ENCODE data around the gene TREML4. TPM values are rescaled to one million over a fixed set of nuclear protein-coding genes. Genes with fewer than 3 reads are reported as not detected.
A peak's percentile ranks its signal among the peaks of the same experiment; 100 is the strongest.

Gene TREML4
- total and polyA plus RNA-seq, 2 of the 4 experiments (the other 2 are of a cell fraction): not detected

DNA sequence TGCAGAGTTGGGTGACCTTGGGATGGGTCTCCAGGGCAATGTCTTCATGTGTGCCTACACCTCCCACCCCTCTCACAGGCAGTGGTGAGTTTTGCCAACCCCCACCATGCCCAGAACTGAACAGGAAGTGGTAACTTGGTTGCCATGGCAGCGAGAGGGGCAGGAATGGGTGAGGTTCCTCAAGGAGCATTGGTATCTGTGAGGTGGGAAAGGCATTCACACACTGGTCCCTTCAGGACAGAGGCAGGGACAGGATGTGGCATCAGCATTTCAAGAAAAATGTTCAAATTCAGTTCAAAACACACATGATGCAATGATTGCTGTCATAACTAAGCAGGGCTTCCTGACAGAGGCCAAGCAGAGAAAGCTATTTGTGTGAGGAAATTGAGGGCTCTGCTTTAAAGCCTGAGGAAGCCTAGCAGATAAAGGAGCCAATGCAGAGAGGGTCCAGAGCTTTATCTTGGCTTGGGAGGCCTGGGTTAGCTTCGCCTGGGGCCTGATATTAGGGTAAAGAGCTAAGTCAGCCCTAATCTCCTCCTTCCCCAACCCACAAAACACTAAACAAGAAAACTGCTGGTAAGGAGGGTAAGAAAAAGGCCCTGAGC, 27.8 kb upstream of the TREML4 start:
- Histone ChIP-seq H2BK15ac (ENCODE audit: low read depth, low read length) (no peak overlapping the region), H2BK120ac (ENCODE audit: low read depth, low read length) (no peak overlapping the region), H2AFZ (replicated peaks; ENCODE audit: low read length, poor library complexity) (no peak overlapping the region), H4K5ac (ENCODE audit: low read depth, low read length) (no peak overlapping the region), H3K27me3 (ENCODE audit: control insufficient read depth, insufficient read depth, low read length) (peaks cover 6% of the 10 kb centered on the region; the same call in 1 of the 2 replicates), H3K4me1 (ENCODE audit: control insufficient read depth, insufficient read depth, low read length) (no peaks in the 10 kb centered on the region), H3K18ac (ENCODE audit: low read depth, low read length) (no peak overlapping the region), H3K4ac (ENCODE audit: low read depth, low read length) (no peak overlapping the region), H3K9ac (ENCODE audit: low read depth, low read length) (no peak overlapping the region), H2BK20ac (ENCODE audit: low read depth, low read length) (no peak overlapping the region), H3K14ac (replicated peaks; ENCODE audit: low read depth, low read length) (no peak overlapping the region), H3K9me3 (ENCODE audit: control insufficient read depth, insufficient read depth, low read length) (no peaks in the 10 kb centered on the region), H2BK5ac (ENCODE audit: low read depth, low read length, poor library complexity, severe bottlenecking) (no peak overlapping the region), H3K4me3 (ENCODE audit: insufficient read depth, low read depth, low read length) (no peak overlapping the region), H3K23ac (ENCODE audit: low read depth, low read length) (no peak overlapping the region), H3K56ac (ENCODE audit: extremely low read depth, insufficient read depth, low read length) (no peak overlapping the region), H4K91ac (ENCODE audit: insufficient read depth, low read depth, low read length) (no peak overlapping the region), H3K4me2 (ENCODE audit: low read depth, low read length) (no peak overlapping the region), H4K20me1 (ENCODE audit: insufficient read depth, low read length) (no peaks in the 10 kb centered on the region), H3K36me3 (ENCODE audit: control insufficient read depth, insufficient read depth, low read length) (no peaks in the 10 kb centered on the region), H3K79me1 (ENCODE audit: low read depth in 1 of 2, low read length in 2 of 2) (no peaks in the 10 kb centered on the region), H4K8ac (ENCODE audit: low read depth in 2 of 2, low read length in 2 of 2) (no peak overlapping the region), H2AK9ac (replicated peaks; ENCODE audit: low read depth, low read length, poor library complexity) (no peak overlapping the region), H3K27ac (ENCODE audit: insufficient read depth, low read length) (no peak overlapping the region), H3K9me1 (ENCODE audit: insufficient read depth, low read length) (no peaks in the 10 kb centered on the region), H2AK5ac (ENCODE audit: low read depth, low read length) (no peak overlapping the region)
- ATAC-seq (ENCODE audit: low read depth): no peak; the same call in 1 of the 2 replicates
- no peak for DNase-seq
- CTCF ChIA-PET: interaction anchor here (0.5 kb wide), 1 partner anchor 392 kb away, joined by 6 read pairs; no protein-coding TSS in a partner anchor
- WGBS, 2 experiments (ENCODE audit: extremely low coverage in 2 of 2, insufficient read length in 1 of 2): no CpG with 5 or more reads among the region's 2 CpGs
- no peak for TF ChIP-seq RCOR1 (IDR thresholded peaks at IDR 0.05; ENCODE audit: insufficient replicate concordance, low read length)
- TF ChIP-seq CEBPB (IDR thresholded peaks at IDR 0.05; ENCODE audit: low read depth, low read length): peak; percentile 38; the same call in 1 of the 2 replicates
- no TSS peak for BruUV-seq (replicated peaks)
- in situ Hi-C loops (cut with MboI; ENCODE audit: low sequenced_read_pairs): no loop called here
- intact Hi-C loops (cut with micrococcal nuclease): no loop called here
- dilution Hi-C loops (cut with HindIII; ENCODE audit: low sequenced_read_pairs, unreplicated experiment): no loop called here
- POLR2A ChIA-PET (ENCODE audit: unreplicated experiment): no interaction called here
